Endothelial cell of hepatic sinusoid (primary cell): ENCODE results near the gene CD3D.

Source experiments
- in situ Hi-C: cut with HindIII; loops from 2 replicates; pipeline ENCODE4 v1.10.0; 2017; ENCODE audit warnings: low sequenced_read_pairs

Gene CD3D

DNA sequence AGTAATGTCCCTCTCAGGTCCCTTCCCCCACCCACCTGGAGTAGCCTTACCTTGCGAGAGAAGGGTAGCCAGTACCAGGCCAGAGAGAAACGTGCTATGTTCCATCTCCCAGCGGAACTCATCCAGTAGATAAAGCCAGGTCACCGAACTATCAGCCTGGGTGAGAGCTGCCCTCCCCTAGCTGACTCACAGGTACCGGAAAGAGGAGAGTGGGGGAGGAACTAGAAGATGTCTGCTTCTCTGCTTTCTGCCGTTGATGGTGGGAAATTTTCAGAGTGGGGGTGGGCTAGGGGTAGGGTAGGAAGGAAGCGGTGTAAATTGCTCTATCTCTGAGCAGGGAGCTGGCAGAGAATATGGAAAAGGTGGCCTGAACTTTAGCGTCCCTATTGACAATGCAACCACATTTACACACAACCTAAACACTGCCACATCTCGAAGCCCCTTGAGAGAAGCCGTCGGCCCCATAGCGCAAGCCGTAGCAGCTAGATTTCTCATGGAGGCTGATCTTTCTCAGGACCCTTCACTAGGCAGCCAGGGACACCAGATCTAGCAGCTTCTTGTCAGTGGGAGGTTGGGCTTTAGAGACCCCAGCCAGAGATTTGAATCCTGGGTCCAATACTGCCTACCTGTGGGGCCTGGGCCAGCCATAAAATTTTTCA is at the start of gene CD3D:
Gene CD3D (minus strand): TSS at position 203 of the 659 bp plus-strand sequence. CDS start 98 bp downstream, at position 105.
- in situ Hi-C loops = no loop called here

DNA sequence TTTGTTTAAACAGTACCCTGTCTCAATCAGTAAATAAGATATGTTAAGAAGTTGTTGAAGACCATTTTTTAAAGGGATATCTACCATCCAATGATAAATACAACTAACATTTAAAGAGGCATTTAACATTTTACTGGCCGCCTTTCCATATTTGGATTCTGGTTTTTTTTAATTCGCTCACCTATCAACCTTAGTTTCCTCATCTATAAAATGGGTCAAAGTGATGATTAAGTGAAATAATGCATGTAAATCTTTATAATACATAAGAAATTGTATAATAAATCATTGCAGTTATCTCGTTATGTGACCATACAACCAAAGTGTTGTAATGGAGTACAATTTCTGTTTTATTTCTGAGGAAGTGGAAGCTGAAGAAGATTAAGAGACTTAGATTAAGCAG is 41.2 kb upstream of the CD3D start:
- in situ Hi-C loops = loop anchor here (5.0 kb wide), 3 partner anchors 44 to 109 kb away; no protein-coding TSS in a partner anchor

DNA sequence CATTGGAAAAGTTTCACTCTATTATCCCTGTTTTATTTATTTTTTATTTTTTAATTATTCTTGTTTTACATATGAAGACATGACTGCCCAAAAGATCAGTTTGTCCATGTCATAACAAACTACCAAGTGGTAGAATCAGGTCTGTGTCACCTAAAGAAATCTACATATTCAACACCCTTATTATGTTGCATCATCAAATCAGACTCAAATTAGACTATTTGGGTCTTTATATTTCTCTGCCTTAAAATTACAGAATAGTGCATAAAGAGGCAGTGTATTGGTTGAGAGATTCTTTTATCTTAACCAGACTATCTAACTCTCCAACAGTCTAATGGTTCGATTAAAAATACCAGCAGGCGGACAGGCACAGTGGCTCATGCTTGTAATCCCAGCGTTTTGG is 40.4 kb upstream of the CD3D start:
- in situ Hi-C loops = loop anchor here (5.0 kb wide), 3 partner anchors 44 to 109 kb away; no protein-coding TSS in a partner anchor

DNA sequence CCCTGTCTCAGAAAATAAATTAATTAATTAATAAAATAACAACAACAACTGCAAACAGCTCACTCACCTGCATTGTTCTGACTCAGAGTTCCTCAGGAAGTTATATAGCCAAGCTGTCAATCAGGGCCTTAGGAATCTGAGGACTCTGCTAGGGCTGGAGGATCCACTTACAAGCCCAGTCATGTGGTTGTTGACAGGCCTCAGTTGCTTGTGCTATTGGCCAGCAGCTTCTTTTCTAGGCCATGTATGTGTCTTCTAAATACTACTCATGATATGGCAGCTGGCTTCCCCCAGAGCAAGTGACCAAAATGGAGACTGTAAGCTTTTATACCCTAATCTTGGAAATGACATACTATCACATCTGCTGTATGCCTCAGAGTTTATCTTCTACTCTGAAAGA is 38.1 kb upstream of the CD3D start:
- in situ Hi-C loops = loop anchor here (5.0 kb wide), 3 partner anchors 47 to 112 kb away; no protein-coding TSS in a partner anchor

DNA sequence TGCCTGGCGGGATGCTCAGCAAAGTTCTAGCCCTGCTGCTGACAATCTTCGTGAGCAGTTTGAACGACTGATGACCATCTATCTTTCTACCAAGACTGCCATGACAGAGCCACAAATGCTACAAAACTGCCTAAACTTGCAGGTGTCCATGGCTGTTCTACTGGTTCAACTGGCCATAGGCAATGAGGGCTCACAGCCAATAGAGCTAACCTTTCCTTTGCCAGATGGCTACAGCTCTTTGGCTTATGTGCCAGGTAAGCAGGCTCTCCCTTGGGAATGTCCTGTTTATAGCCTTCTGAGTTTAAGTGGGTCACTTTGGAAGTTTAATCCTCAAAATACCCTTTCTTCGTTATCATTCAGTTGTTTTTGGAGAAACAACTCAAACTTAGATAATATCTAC is 37.0 kb upstream of the CD3D start:
- in situ Hi-C loops = no loop called here

DNA sequence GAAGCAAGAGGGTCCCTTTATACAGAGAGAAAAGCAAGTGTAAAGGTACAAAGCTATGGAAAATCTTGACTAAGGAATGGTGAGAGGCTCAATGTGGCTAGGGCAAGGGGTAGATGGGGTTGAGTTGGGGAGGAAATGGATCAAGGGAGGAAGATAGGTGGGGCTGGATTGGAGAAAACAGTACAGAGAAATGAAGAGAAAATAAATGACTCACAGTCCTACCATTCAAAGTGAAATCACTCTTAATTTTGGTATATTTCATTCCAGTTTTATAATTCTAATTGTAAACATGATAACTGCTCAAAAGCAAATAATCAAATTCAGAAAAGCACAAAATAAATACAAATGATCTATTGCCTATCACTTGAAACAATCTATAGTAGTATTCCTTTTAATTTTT is 33.5 kb upstream of the CD3D start:
- in situ Hi-C loops = no loop called here

DNA sequence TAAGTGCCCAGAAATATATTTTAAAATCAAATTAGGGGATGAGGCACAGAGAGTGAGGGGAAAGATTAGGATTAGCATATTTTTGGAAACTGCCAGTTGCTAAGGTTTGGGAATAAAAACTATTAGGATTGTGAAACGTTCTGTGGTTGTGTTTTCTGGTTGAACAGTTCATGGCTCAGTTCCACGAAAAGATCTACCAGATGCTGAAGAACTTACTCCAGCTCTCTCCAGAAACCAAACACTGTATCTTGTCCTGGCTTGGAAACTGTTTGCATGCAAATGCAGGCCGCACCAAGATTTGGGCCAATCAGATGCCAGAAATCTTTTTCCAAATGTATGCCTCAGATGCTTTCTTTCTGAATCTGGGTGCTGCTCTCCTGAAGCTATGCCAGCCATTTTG is 32.2 kb upstream of the CD3D start:
- in situ Hi-C loops = no loop called here

DNA sequence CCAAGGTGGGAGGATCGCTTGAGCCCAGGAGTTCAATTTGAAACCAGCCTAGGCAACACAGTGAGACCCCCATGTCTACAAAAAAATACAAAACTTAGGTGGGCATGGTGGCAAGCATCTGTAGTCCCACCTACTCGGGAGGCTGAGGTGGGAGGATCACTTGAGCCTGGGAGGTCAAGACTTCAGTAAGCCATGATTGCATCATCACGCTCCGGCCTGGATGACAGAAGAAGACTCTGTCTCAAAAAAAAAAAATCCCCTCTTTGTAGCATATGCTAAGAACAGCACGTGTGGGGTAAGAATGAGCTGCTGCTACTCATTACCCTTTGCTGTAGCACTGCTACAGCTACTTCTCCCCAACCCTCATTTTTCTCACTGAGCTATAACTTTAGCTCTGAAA is 31.4 kb upstream of the CD3D start:
- in situ Hi-C loops = no loop called here

DNA sequence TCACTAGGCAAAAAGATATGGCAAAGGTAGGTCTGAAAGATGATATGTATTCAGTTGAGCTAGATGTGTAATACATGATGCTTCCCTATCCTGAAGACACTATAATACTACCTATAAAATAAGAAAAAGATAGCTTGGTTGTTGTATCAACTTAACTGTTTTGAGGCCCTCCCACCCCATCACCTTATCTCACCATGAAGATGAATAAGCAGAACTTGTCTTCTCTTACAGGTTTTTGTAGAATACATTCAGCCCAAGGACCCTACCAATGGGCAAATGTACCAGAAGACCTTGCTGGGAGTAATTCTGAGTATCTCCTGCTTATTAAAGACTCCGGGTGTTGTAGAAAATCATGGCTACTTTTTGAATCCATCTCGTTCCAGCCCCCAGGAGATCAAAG is 30.8 kb upstream of the CD3D start:
- in situ Hi-C loops = no loop called here

DNA sequence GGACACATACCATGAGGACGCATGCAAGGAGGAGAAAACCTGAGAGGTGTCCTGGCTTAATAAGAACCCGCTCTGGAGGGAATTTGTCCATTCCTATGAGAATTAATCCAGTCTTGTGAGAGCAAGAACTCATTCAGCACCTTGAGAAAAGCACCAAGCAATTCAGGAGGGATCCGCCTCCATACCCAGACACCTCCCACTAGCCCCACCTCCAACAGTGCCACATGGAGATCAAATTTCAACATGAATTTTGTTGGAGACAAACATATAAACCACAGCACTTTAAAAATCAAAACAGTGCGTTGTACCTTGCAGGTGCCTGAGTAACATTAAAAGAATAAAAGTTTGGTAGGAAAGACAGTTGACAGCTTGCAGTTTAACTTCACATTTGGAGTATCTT is 28.3 kb upstream of the CD3D start:
- in situ Hi-C loops = no loop called here

DNA sequence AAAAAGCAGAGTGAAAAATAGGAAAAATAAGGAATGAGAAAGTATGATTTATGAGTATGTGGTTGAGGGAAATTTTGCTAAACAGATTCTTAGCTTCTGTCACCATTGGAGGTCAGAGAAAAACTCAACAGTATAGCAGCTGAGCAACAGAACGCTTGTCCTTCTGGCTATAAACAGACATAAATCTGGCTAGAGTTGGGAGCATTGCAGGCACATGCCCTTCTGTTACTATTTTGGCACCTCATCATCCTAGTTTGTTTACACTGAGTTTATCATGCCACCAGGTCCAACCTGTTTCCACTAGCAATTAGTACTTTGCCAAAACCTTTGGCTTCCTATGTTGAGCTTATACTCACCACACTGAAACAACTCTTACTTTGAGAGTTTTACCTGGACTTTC is 23.8 kb upstream of the CD3D start:
- in situ Hi-C loops = no loop called here

DNA sequence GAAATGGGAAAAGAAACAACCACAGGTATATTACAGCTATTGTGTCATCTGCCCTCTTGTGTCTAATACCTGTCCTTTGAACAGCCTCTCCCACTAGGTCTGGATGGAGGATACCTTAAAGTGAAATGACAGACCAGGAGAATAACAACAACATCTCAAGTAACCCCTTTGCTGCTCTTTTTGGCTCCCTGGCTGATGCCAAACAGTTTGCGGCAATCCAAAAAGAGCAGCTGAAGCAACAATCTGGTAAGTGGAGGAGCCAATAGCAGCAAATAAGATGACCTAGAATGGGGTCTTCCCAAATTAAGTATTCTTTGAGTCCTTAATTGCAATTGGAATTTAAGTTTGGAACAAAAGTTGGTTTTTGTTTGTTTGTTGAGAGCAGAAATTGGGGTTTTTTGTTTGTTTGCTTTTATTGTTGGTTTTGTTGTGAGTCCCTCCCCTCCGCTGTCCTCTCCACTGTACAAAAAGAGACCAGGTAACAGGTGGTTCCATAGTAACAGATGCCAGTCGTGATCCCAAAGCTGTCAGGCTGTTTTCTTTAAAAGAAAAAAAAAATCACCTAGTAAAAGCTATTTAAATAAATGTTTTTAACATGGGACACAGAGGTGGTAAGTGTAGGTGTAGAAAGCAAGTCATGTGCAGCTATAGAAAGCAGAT is 22.6 kb upstream of the CD3D start:
- in situ Hi-C loops = loop anchor here (5.0 kb wide), 1 partner anchor 88 kb away; no protein-coding TSS in a partner anchor

DNA sequence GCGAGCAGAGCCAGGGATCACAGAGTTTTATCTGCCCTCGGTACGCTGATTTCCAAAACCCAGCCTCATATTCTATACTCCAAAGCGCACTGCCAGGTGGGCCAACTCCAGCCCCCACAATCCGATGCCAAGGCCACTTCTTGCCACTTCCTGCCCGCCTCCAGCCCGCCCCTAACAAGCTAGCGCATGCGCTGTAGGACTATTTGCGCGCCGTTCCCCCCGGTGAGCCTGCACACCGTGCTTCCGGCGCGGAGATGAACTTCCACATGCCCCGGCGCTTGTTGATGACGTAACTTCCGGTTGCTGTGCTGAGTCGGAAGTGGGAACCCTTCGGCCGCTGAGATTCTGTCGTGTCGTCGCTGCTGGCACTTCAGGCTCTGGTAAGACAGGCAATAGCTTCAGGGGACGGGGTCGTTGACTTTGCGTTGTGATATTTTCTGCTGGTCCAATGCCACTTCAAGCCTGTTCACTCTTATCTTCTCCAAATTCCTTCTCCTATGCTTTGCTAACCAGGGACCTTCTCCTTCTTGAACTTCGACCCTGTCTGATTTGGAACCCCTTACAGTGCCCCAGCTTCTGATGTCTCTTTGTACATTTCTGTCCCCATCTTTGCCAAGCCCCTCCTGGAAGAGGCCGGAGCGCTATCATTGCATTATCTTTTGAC is 16.9 kb upstream of the CD3D start, which contains the start of gene UBE4A:
Gene UBE4A (plus strand): TSS at position 306 of the 664 bp plus-strand sequence. CDS start 5,481 bp downstream, outside the sequence.
- in situ Hi-C loops = no loop called here

DNA sequence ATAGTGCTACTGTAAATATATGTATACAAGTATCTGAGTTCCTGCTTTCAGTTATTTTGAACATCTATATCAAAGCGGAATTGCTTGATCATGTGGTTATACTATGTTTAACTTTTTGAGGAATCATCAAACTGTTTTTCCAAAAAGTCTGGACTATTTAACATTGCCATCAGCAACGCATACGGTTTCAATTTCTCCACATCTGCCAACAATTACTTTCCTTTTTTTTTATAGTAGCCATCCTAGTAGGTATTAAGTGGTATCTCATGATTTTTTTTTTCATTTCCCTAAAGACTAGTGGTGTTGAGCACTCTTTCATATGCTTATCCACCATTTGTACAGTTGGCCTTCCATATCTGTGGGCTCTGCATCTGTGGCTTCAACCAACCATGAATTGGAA is 15.6 kb upstream of the CD3D start:
- in situ Hi-C loops = no loop called here

DNA sequence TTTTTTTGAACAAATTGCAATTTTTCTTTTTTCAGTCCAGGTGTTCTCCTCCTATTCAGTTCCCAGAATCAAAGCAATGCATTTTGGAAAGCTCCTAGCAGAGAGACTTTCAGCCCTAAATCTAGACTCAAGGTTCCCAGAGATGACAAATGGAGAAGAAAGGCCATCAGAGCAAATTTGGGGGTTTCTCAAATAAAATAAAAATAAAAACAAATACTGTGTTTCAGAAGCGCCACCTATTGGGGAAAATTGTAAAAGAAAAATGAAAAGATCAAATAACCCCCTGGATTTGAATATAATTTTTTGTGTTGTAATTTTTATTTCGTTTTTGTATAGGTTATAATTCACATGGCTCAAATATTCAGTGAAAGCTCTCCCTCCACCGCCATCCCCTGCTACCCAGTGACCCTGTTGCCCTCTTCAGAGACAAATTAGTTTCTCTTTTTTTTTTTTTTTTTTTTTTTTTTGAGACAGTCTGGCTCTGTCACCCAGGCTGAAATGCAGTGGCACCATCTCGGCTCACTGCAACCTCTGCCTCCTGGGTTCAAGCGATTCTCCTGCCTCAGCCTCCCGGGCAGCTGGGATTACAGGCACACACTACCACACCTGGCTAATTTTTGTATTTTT is 10.7 kb upstream of the CD3D start:
- in situ Hi-C loops = no loop called here

DNA sequence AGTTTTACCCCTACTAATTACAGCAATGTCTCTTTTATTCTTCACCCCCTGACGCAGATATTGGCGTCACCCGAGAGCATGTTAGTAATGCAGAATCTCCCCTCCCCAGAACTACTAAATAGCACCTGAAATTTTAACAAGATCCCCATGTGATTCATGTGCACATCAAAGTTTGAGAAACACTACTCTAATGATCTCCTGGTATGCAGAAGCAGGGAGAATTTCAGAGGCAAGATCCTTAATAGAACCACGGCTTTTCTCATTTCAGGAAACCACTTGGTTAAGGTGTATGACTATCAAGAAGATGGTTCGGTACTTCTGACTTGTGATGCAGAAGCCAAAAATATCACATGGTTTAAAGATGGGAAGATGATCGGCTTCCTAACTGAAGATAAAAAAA is 7.0 kb upstream of the CD3D start:
- in situ Hi-C loops = no loop called here

DNA sequence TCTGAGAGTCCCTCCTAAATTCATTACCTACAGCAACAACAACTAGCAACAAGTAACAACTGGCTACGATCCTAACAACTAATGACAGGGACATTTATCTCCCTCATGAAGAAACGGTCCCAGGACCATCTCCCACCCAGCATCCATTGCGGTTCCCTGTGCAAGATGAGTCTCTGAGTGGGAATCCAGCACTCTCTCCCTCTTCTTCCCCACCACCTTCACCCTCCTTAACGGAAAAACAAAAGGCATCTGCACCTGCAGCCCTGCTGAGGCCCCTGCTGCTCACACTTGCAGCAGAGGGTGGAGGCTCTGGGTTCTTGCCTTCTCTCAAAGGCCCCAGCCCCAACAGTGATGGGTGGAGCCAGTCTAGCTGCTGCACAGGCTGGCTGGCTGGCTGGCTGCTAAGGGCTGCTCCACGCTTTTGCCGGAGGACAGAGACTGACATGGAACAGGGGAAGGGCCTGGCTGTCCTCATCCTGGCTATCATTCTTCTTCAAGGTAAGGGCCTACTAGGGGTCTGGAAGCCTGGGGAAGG is 1.5 kb upstream of the CD3D start, which contains the start of gene CD3G:
Gene CD3G (plus strand): TSS at position 364 of the 535 bp plus-strand sequence. CDS start 80 bp downstream, at position 444.
- in situ Hi-C loops = no loop called here

DNA sequence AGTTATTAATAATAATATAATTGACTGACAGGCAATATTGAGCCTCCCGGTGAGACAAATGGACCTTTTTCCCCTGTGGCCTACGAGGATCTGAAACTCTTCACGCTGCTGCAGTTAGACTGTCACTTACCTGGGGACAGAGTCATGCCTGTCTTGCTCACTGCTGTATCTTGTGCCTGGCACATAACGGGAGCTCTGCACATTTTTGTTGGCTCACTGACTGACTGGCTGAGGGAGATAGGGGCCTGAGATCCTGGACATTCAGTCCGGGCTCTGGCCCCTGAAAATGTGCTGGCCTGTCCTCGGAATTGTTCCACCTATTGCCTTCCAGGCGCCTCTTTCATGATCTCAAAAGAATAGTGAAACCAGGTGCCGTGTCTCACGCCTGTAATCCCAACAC is 743 bp upstream of the CD3D start:
- in situ Hi-C loops = no loop called here

DNA sequence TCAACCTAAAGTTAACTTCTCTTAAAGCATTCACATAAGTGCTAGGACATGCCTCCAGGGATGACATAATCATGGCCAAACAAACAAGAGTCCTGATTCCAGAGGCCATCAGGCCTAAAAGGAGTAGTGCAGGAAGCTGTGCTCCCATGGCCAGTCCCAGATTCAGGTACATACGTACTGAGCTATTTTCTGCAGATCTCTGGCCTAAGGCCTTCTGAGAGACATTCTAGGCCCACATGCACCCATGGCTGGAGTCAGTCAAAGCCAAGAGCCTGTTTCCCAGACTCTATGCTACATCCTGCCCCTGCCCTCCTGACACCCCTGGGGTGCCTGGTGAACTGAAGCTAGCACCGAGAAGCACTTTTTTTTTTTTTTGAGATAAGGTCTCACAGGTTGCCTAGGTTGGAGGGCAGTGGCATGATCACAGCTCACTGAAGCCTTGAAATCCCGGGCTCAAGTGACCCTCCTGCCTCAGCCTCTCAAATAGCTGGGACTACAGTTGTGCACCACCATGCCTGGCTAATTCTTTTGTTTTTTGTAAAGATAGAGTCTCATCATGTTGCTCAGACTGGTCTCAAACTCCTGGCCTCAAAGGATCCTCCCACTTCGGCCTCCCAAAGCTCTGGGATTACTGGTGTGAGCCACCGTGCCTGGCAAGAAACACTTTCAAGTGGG is 553 bp downstream of the CD3D start:
- in situ Hi-C loops = no loop called here

DNA sequence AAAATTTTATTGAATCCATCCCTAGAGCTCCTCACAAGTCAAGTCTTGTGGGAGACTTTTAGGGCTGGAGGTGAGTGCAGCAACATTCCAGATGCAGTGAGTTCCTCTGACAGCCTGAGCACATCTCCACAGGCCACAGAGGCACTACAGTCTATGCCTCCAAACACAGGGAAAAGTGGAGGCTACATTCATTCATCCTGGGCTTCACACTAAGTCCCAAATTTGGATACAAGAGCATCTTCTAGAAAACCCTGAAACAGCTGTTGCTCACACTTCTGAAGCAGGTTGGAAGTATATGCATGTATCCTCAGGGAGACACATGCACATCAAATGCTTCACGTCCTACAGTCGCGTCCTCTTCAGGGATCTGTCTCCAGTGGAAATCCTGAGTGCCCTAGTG is 1.2 kb downstream of the CD3D start:
- in situ Hi-C loops = no loop called here
